Stimulated activated naive CD4-positive, alpha-beta T cell treated with Interleukin-2 at 50 U/mL for 16 hours (primary cell): Measurements from ENCODE around the gene GPC3.

Experiments used
- DNase-seq: peaks from one replicate; lab custom pipeline; 2025; lab: John Stamatoyannopoulos, UW

GPC3 gene

DNA sequence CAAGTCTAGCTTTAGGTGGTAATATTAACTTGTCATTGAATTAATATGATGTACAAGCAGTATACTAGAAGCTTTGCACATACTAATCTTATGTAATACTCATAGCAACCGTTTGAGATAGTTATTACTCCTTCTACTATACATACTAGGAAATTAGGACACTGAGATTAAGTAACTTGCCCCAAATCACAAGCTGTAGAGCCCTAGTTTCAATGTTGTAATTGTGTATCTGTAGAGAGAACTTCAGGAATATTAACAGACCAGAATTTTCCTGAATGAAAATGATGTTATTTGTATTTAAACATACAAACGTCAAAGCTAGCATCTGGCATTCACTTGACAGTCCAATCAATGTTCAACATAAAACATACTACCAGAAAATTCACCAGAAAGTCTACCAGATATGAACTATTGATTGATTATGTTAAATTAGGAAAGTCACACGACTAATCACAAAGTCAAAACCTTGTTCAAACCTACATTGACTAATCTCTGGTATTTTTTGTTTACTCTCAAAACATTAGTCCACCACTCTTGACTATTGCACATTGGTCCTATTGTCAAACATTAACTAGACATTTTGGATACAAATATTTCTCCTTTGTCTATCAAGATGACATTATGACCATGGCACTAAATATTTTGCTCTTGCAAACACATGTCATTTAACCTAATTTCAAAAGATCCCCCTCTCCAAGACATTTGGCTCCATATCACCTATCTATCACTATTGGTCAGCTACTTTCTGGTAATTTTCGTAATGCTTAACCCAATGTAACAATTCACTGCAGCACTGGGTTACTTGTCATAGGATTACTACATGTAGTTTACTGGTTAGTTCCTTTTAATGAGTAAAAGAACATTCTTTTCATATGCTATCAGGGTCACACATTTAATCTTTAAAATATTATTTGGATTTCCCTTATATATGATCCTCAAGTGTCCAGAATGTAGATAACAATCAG, 100.7 kb downstream of the GPC3 start:
- DNase-seq: no peak

DNA sequence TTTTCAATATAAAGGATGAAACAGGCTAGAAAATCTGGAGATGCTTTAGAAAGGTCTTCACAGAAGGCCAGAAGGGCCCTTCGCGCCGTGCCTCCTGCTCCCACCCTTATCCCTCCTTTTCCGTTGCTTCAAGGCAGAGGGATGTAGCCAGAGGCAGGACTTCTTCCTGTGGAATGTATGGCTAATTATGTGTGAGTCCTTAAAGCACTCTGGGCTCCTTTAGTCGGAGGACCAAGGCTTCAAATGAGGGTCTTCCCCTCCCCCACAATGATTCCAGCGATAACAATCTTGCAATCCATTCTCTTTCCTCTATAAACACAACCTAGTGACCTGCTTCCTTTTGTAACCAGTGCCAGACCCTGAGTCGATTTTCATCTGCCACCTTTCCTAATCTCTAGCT, 103.5 kb downstream of the GPC3 start:
- no peak for DNase-seq

- no peak for DNase-seq
These were observed 104.4 kb downstream of the GPC3 start for GRCh38 chrX:133881007-133881406.

DNA sequence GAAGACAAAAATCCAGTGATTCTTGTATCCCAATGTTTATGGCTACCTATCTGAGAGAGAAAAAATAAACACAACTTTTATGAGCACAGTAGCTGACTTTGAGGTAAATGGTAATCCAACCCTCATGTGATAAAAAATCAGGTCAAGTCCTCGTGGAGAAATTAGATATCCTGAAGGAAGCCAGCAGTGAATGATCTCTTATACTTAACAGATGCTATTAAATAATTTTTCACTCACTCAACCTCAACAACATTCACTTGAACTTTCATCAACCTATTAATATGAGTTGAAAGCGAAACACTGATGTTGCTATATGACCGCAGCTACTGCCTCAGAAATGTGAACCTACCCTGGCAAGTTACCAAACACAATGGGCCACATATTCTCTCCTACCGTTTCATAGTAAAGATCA, 105.4 kb downstream of the GPC3 start:
- DNase-seq: no peak

DNA sequence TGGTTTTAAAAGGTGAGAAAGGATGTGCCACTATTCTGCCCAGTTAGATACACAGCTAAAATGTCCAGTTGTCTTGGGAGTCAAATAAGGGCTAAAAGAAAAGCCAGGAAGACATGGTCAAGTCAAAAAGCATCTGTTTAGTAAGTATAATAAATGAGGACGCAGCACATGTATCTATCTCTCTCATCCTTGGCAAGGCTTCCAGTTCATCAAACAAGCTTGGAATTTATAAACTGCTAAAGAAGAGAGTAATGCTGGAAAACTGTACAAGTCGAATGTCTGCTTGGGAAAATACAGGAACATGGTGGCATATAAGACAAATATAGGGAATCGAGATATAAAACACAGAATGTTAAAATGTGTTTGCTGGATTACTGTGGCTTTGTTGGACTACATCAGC, 106.7 kb downstream of the GPC3 start:
- no peak for DNase-seq

DNA sequence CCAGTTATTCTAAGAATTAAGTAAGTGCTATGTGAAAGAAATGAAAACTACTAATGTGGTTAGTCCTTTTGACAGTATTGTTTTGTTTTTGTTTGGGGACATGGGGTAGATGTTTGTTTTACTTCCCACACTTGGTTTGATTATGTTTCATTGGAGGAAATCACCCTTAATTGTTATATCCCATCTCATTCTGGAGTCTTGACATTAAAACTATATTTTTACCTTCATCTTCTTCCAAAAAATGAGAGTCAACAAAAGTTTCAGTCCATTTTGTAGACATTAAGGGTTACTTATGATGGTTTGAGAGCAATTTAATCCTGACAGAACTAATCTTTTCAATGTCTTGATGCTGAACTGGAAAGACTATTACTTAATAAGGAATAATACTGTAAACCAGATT, 108.7 kb downstream of the GPC3 start:
- no peak for DNase-seq

GRCh38 chrX:133869270-133869669, 116.1 kb downstream of the GPC3 start:
- no peak for DNase-seq

- no peak for DNase-seq
These were observed 116.7 kb downstream of the GPC3 start for GRCh38 chrX:133868682-133869081.

GRCh38 chrX:133868250-133868649, 117.1 kb downstream of the GPC3 start:
- no peak for DNase-seq

- no peak for DNase-seq
These were observed 119.5 kb downstream of the GPC3 start for GRCh38 chrX:133865761-133866471.

DNA sequence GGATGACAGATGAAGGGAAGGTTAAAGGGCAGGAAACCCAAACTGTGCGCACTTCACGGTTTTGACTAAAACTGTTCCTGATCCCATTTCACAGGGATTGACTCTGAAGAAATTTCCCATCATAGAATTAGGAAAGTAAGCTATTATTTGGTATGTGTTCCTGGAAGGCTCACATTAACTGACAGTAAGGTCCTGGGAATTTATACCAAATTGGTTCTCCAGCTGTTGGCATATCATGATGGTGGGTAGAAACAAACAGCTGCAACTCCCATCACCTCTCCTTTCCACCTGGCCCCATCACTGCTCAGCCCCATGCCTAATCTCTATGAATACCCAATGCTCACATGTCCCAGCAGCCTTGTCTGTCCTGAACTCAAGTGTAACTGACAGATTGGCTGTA, 121.2 kb downstream of the GPC3 start:
- no peak for DNase-seq

DNA sequence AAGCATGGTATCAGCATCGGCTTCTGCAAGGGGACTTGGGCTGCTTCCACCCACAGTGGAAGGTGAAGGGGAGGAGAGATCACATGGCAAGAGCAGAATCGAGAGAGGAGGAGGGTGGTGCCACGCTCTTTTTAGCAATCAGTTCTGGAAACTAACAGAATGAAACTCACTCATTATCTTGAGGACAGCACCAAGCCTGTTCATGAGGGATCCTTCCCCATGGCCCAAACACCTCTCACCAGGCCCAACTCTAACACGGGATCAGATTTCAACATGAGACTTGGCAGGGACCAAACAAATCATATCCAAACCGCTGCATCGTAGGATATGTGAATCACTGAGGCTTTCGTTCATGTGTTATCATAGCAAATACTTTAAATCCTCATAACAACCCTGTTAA, 125.5 kb downstream of the GPC3 start:
- DNase-seq: no peak

GRCh38 chrX:133859336-133859735, 126.1 kb downstream of the GPC3 start:
- DNase-seq: no peak

- DNase-seq: no peak
These were observed 127.6 kb downstream of the GPC3 start for GRCh38 chrX:133857640-133858269.

DNA sequence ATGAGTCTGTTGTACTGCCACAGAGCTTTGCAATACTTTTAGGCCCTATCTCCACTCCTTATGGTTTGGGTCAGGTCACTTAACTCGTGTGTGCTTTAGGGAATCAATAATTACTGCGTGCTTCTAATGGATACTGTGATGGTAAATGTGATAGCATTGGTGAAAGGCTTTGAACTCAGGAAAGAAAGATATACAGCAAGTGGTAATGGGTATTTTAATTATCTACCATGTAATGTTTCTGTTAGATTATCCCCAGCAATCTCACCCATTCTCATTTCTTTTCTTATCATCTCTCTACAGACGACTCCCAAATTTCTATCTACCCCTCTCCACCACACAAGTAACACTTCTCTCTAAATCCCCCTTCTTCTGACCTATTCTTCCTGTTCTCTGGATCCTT, 128.6 kb downstream of the GPC3 start:
- no peak for DNase-seq

DNA sequence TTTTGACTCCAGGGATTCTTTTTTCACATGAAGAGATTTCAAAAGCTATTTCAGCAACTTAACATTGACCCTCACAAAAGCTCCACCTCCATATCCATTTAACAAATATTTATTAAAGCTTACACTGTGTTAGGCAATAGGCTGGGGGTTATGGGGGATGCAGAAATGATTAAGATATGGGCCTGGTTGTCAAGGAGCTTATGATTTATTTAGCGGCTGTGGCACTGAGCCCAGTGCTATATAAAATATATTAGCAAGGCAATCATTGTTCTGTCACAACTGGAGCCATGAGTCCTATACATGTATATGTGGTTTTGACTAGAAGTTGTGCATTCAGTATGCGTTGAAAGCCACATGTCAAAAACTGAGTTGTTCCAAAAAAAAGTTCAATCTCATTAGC, 131.1 kb downstream of the GPC3 start:
- no peak for DNase-seq

DNA sequence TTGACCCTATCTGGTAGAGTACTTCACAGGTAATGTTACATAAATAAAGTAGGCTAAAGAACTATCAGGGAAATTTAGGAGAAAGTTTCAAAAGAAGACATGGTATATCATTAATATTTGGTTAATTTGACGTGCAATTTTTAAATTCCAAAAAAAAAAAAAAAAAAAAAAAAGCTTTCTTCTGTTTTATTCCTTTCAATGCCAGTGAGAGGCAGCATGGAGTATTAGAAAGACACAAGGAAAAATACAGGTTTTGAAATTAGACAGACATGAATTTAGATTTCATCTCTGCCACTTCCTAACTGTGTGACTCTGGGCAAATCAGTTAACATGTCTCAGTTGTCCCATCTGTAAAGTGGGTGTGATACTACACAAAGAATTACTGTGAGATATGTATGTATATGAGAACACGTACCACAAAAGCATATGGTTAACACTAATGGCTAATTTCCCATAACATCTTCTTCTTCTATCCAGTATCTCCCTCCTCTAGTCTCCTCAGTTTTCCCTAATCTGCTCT, 132.5 kb downstream of the GPC3 start:
- no peak for DNase-seq

- DNase-seq: no peak
These were observed 133.0 kb downstream of the GPC3 start for GRCh38 chrX:133852401-133852800.

GRCh38 chrX:133850399-133850798, 135.0 kb downstream of the GPC3 start:
- no peak for DNase-seq

DNA sequence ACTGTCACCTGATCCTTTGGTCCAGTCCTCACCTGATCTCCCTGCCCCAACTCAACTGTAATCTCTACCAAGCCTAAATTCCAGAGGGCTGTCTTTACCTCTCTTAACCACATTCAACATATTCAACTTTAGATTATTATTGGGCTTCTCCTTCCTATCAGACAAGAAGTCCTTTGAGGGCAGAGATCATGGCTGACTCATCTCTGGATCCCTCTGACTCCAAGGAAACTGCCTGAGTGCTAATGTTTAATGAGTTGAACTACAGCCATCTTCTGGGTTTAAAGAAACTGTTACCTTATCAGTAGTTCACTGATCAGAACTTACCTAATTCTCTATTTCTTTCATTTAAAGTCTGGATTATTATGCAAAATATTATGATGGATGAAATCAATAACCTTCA, 135.7 kb downstream of the GPC3 start:
- DNase-seq: no peak

GRCh38 chrX:133847340-133847994, 137.9 kb downstream of the GPC3 start:
- DNase-seq: no peak

DNA sequence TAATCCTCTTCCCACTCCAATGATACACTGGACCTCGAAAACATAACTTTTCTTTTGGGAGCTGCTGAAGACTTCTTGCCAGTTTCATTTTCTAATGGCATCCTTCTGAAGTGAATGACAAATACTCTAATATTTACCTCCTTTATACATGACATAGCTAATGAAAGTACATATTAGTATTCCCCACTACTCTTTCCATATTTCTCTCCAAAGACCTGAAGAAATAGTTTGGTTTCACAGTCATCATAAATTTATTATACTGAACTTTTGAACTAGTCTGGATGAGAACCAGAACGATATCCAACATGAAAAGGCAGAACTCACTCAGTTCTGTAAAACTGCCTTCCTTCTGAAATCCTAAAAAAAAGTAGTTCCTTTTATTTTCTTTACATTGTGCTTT, 139.1 kb downstream of the GPC3 start:
- no peak for DNase-seq
